HEK293 (cell line): Measurements from ENCODE around the gene LMBR1.

Source experiments
- BCL11B ChIP-seq: fragments of 450-650 bp; formaldehyde crosslinking; IDR thresholded peaks from 2 replicates; pipeline ENCODE4 v1.5.1; 2016; ENCODE audit warnings: low read depth, missing biosample characterization, missing genetic modification characterization
- CTCF ChIP-seq: fragments of 450-650 bp; formaldehyde crosslinking; IDR thresholded peaks from 2 replicates; pipeline ENCODE4 v1.5.1; 2016; ENCODE audit warnings: missing biosample characterization, missing genetic modification characterization
- HIC1 ChIP-seq: fragments of 450-650 bp; formaldehyde crosslinking; IDR thresholded peaks from 2 replicates; pipeline ENCODE4 v1.5.1; 2016; ENCODE audit warnings: missing biosample characterization, missing genetic modification characterization
- KLF17 ChIP-seq: fragments of 450-650 bp; formaldehyde crosslinking; IDR thresholded peaks from 2 replicates; pipeline ENCODE4 v1.5.1; 2016; ENCODE audit warnings: missing biosample characterization, missing genetic modification characterization
- MZF1 ChIP-seq: fragments of 450-650 bp; formaldehyde crosslinking; IDR thresholded peaks from 2 replicates; pipeline ENCODE4 v1.5.1; 2017; ENCODE audit warnings: missing biosample characterization, missing genetic modification characterization, borderline replicate concordance
- SETDB1 ChIP-seq: IDR thresholded peaks from one replicate; pipeline ENCODE4 v1.6.1; 2017; ENCODE audit warnings: mild to moderate bottlenecking, low read length, moderate library complexity, mixed read lengths; ENCODE audit not compliant: insufficient read length
- SP3 ChIP-seq: fragments of 450-650 bp; formaldehyde crosslinking; IDR thresholded peaks from 2 replicates; pipeline ENCODE4 v1.5.1; 2016; ENCODE audit warnings: missing biosample characterization, missing genetic modification characterization
- SP7 ChIP-seq: fragments of 450-650 bp; formaldehyde crosslinking; IDR thresholded peaks from 2 replicates; pipeline ENCODE4 v1.5.1; 2016; ENCODE audit warnings: missing biosample characterization, missing genetic modification characterization
- TRIM28 ChIP-seq: IDR thresholded peaks from 2 replicates; pipeline ENCODE4 v1.6.1; 2011; ENCODE audit warnings: low read length, control low read depth, borderline replicate concordance
- TSHZ1 ChIP-seq: fragments of 450-650 bp; formaldehyde crosslinking; IDR thresholded peaks from 2 replicates; pipeline ENCODE4 v1.5.1; 2016; ENCODE audit warnings: missing biosample characterization, missing genetic modification characterization, borderline replicate concordance
- WT1 ChIP-seq: fragments of 450-650 bp; formaldehyde crosslinking; IDR thresholded peaks from 2 replicates; pipeline ENCODE4 v1.5.1; 2016; ENCODE audit warnings: missing biosample characterization, missing genetic modification characterization
- ZBTB8A ChIP-seq: fragments of 450-650 bp; formaldehyde crosslinking; IDR thresholded peaks from 2 replicates; pipeline ENCODE4 v1.5.1; 2016; ENCODE audit warnings: missing biosample characterization, missing genetic modification characterization
- ZFP69B ChIP-seq: fragments of 450-650 bp; formaldehyde crosslinking; IDR thresholded peaks from 2 replicates; pipeline ENCODE4 v1.5.1; 2016; ENCODE audit warnings: missing biosample characterization, missing genetic modification characterization
- ZNF138 ChIP-seq: fragments of 450-650 bp; formaldehyde crosslinking; IDR thresholded peaks from 2 replicates; pipeline ENCODE4 v1.5.1; 2016; ENCODE audit warnings: missing biosample characterization, missing genetic modification characterization, borderline replicate concordance
- ZNF169 ChIP-seq: fragments of 450-650 bp; formaldehyde crosslinking; IDR thresholded peaks from 2 replicates; pipeline ENCODE4 v1.5.1; 2016; ENCODE audit warnings: missing biosample characterization, missing genetic modification characterization
- ZNF175 ChIP-seq: fragments of 450-650 bp; formaldehyde crosslinking; IDR thresholded peaks from 2 replicates; pipeline ENCODE4 v1.5.1; 2016; ENCODE audit warnings: missing biosample characterization, missing genetic modification characterization
- ZNF19 ChIP-seq: fragments of 450-650 bp; formaldehyde crosslinking; IDR thresholded peaks from 2 replicates; pipeline ENCODE4; 2016; ENCODE audit warnings: missing biosample characterization, missing genetic modification characterization, low read depth
- ZNF350 ChIP-seq: fragments of 450-650 bp; formaldehyde crosslinking; IDR thresholded peaks from 2 replicates; pipeline ENCODE4 v1.5.0; 2017; ENCODE audit warnings: missing biosample characterization, mild to moderate bottlenecking, missing genetic modification characterization
- ZNF394 ChIP-seq: fragments of 450-650 bp; formaldehyde crosslinking; IDR thresholded peaks from 2 replicates; pipeline ENCODE4 v1.5.1; 2016; ENCODE audit warnings: missing biosample characterization, missing genetic modification characterization, mild to moderate bottlenecking, moderate library complexity, borderline replicate concordance
- ZNF555 ChIP-seq: fragments of 450-650 bp; formaldehyde crosslinking; conservative IDR thresholded peaks from 2 replicates; pipeline ENCODE4 v1.5.1; 2017; ENCODE audit warnings: missing biosample characterization, mild to moderate bottlenecking, missing genetic modification characterization, inconsistent platforms
- ZNF571 ChIP-seq: fragments of 450-650 bp; formaldehyde crosslinking; IDR thresholded peaks from 2 replicates; pipeline ENCODE4 v1.5.0; 2017; ENCODE audit warnings: missing biosample characterization, missing genetic modification characterization
- ZNF580 ChIP-seq: fragments of 450-650 bp; formaldehyde crosslinking; IDR thresholded peaks from 2 replicates; pipeline ENCODE4 v1.5.1; 2016; ENCODE audit warnings: missing biosample characterization, missing genetic modification characterization
- ZNF596 ChIP-seq: fragments of 450-650 bp; IDR thresholded peaks from 2 replicates; pipeline ENCODE4 v1.5.0; 2018; ENCODE audit warnings: missing biosample characterization, mild to moderate bottlenecking, missing genetic modification characterization, moderate library complexity
- ZNF626 ChIP-seq: fragments of 450-650 bp; sonication (Bioruptor Pico); formaldehyde crosslinking; IDR thresholded peaks from 2 replicates; pipeline ENCODE4 v1.5.1; 2018; ENCODE audit warnings: missing biosample characterization, missing genetic modification characterization, inconsistent platforms
- ZNF639 ChIP-seq: fragments of 450-650 bp; formaldehyde crosslinking; IDR thresholded peaks from 2 replicates; pipeline ENCODE4 v1.5.1; 2016; ENCODE audit warnings: missing biosample characterization, missing genetic modification characterization
- ZNF654 ChIP-seq: fragments of 450-650 bp; formaldehyde crosslinking; IDR thresholded peaks from 2 replicates; pipeline ENCODE4 v1.5.1; 2016; ENCODE audit warnings: low read depth, missing biosample characterization, missing genetic modification characterization
- ZNF658 ChIP-seq: fragments of 450-650 bp; formaldehyde crosslinking; IDR thresholded peaks from 2 replicates; pipeline ENCODE4; 2016; ENCODE audit warnings: missing biosample characterization, missing genetic modification characterization
- ZNF776 ChIP-seq: fragments of 450-650 bp; formaldehyde crosslinking; IDR thresholded peaks from 2 replicates; pipeline ENCODE4 v1.5.0; 2017; ENCODE audit warnings: missing biosample characterization, missing genetic modification characterization, borderline replicate concordance
- ZNF791 ChIP-seq: fragments of 450-650 bp; formaldehyde crosslinking; IDR thresholded peaks from 2 replicates; pipeline ENCODE4 v1.5.1; 2016; ENCODE audit warnings: missing biosample characterization, missing genetic modification characterization
- ZNF837 ChIP-seq: fragments of 450-650 bp; formaldehyde crosslinking; IDR thresholded peaks from 2 replicates; pipeline ENCODE4 v1.5.1; 2016; ENCODE audit warnings: missing biosample characterization, missing genetic modification characterization

Gene LMBR1

GRCh38 chr7:156640257-156640948, 252.6 kb downstream of the LMBR1 start, which contains the start of gene RNF32 (continued):
- no peak for TF ChIP-seq TSHZ1
- no peak for TF ChIP-seq ZNF776
- TF ChIP-seq ZNF791 = no peak
- 0 out of 2 replicates have a peak, but pooled peaks have one; percentile 10 for TF ChIP-seq HIC1 (tag by site-specific recombination)
- peak; percentile 64; the same call in 1 of the 2 replicates for TF ChIP-seq MZF1 (tag by site-specific recombination)
- TF ChIP-seq WT1 (tag by site-specific recombination) = peak; percentile 54
- TF ChIP-seq ZNF555 (tag by site-specific recombination) = no peak
- peak; percentile 86 for TF ChIP-seq SETDB1
- no peak for TF ChIP-seq TRIM28
- TF ChIP-seq ZBTB8A (tag by site-specific recombination) = peak; percentile 81
- no peak for TF ChIP-seq ZNF580 (tag by site-specific recombination)
- 0 out of 2 replicates have a peak, but pooled peaks have one; percentile 23 for TF ChIP-seq ZNF596 (tag by site-specific recombination)
- no peak for TF ChIP-seq ZNF175 (tag by site-specific recombination)
- 0 out of 2 replicates have a peak, but pooled peaks have one; percentile 23 for TF ChIP-seq ZNF639
- TF ChIP-seq ZNF654 (tag by site-specific recombination) = no peak
- no peak for TF ChIP-seq BCL11B (tag by site-specific recombination)
- TF ChIP-seq ZNF571 (tag by site-specific recombination) = no peak
- TF ChIP-seq ZNF837 (tag by site-specific recombination) = no peak
- no peak for TF ChIP-seq ZNF394 (tag by site-specific recombination)
- TF ChIP-seq KLF17 (tag by site-specific recombination) = peak; percentile 81
- no peak for TF ChIP-seq ZNF169 (tag by site-specific recombination)
- TF ChIP-seq ZNF350 (tag by site-specific recombination) = no peak
- TF ChIP-seq ZNF138 (tag by site-specific recombination) = no peak
- peak; percentile 80 for TF ChIP-seq SP3 (tag by site-specific recombination)
- TF ChIP-seq ZNF658 = no peak
- no peak for TF ChIP-seq CTCF
- TF ChIP-seq SP7 (tag by site-specific recombination) = peak; percentile 75
- TF ChIP-seq ZNF19 (tag by site-specific recombination) = no peak
- peak; percentile 74; the same call in 1 of the 2 replicates for TF ChIP-seq ZNF626
- TF ChIP-seq ZFP69B = 0 out of 2 replicates have a peak, but pooled peaks have one; percentile 34
